Uterus (tissue), 2 donors: ENCODE measurements around the gene EIF2B4.

ENCODE experiments used
- CTCF ChIP-seq, 4 experiments: fragments of 200-600 bp in 2 of 4; fragments of 450-650 bp in 2 of 4; sonication (generic) in 2 of 4; IDR thresholded peaks; one replicate each; pipeline ENCODE4 v1.5.1; 2016 to 2019; ENCODE audit warnings: antibody characterized with exemption in 4 of 4, mild to moderate bottlenecking in 2 of 4, moderate library complexity in 1 of 4
- POLR2A ChIP-seq, 2 donors: fragments of 450-650 bp; IDR thresholded peaks; one replicate each; pipeline ENCODE4 v1.6.1; 2016; ENCODE audit warnings: antibody characterized with exemption in 2 of 2, mild to moderate bottlenecking in 1 of 2, moderate library complexity in 1 of 2

GRCh38 chr2:27369471-27370025, 590 bp downstream of the EIF2B4 start:
- TF ChIP-seq CTCF (IDR thresholded peaks at IDR 0.05) (no peak), POLR2A (IDR thresholded peaks at IDR 0.05) (no peak)
